CD4-positive, alpha-beta memory T cell (primary cell): ENCODE results near the gene EEF2KMT. TPM values are rescaled to one million over a fixed set of nuclear protein-coding genes. Genes with fewer than 3 reads are reported as not detected.
A peak's percentile ranks its signal among the peaks of the same experiment; 100 is the strongest.

ENCODE experiments used
- CTCF ChIA-PET: fragments of 350-600 bp; sonication (Branson Sonifier 250); formaldehyde crosslinking; loops from one replicate; lab custom pipeline; 2021; ENCODE audit warnings: inconsistent platforms; ENCODE audit not compliant: partially characterized antibody; lab: Charles Lee
- POLR2A ChIA-PET: fragments of 350-600 bp; sonication (Branson Sonifier 250); formaldehyde crosslinking; loops from one replicate; lab custom pipeline; 2021; ENCODE audit not compliant: partially characterized antibody; lab: Charles Lee
- DNase-seq, 5 donors: peaks; one replicate each; pipeline versions ENCODE4 v3.0.0 to v3.0.0-alpha.2; 2020 to 2022; ENCODE audit warnings: mixed read lengths in 1 of 5
- H3K27ac ChIP-seq: one replicate; pipeline ENCODE4 v1.7.0; 2013; ENCODE audit warnings: low read depth, low read length
- H3K27me3 ChIP-seq: 2 replicates; pipeline ENCODE4 v1.7.0; 2013; ENCODE audit warnings: mild to moderate bottlenecking, low read length, moderate library complexity; ENCODE audit not compliant: insufficient read depth
- H3K36me3 ChIP-seq: 2 replicates; pipeline ENCODE4 v1.7.0; 2013; ENCODE audit warnings: mild to moderate bottlenecking, low read length, moderate library complexity; ENCODE audit not compliant: insufficient read depth
- H3K4me1 ChIP-seq: 2 replicates; pipeline ENCODE4 v1.7.0; 2013; ENCODE audit warnings: mild to moderate bottlenecking, low read length, moderate library complexity; ENCODE audit not compliant: insufficient read depth
- H3K4me3 ChIP-seq, 2 donors: one replicate each; pipeline ENCODE4 v1.7.0; 2013; ENCODE audit warnings: low read length in 2 of 2, mild to moderate bottlenecking in 1 of 2
- H3K9me3 ChIP-seq, 2 donors: one replicate each; pipeline ENCODE4 v1.7.0; 2013; ENCODE audit warnings: low read length in 2 of 2, control low read depth in 1 of 2; ENCODE audit not compliant: control insufficient read depth in 1 of 2
- H3K27ac Mint-ChIP-seq, 7 donors: one replicate each; pipeline ENCODE4 v1.8.0; 2020 to 2021; ENCODE audit warnings: mixed read lengths in 7 of 7, mild to moderate bottlenecking in 6 of 7, inconsistent platforms in 3 of 7, moderate library complexity in 3 of 7
- H3K27me3 Mint-ChIP-seq, 2 donors: one replicate each; pipeline ENCODE4 v1.8.0; 2020 to 2021; ENCODE audit warnings: mixed read lengths in 2 of 2
- H3K36me3 Mint-ChIP-seq, 2 donors: one replicate each; pipeline ENCODE4 v1.8.0; 2020 to 2021; ENCODE audit warnings: mixed read lengths in 2 of 2, inconsistent platforms in 1 of 2, mild to moderate bottlenecking in 1 of 2
- H3K4me1 Mint-ChIP-seq, 4 donors: one replicate each; pipeline ENCODE4 v1.8.0; 2020 to 2021; ENCODE audit warnings: mixed read lengths in 4 of 4, mild to moderate bottlenecking in 1 of 4
- H3K4me3 Mint-ChIP-seq, 8 donors: one replicate each; pipeline ENCODE4 v1.8.0; 2020 to 2021; ENCODE audit warnings: mixed read lengths in 8 of 8, mild to moderate bottlenecking in 7 of 8, moderate library complexity in 6 of 8, inconsistent platforms in 3 of 8
- H3K9me3 Mint-ChIP-seq, 8 donors: one replicate each; pipeline ENCODE4 v1.8.0; 2020 to 2021; ENCODE audit warnings: mixed read lengths in 8 of 8, mild to moderate bottlenecking in 5 of 8, inconsistent platforms in 3 of 8, moderate library complexity in 1 of 8
- intact Hi-C: fragments of 100-400 bp; cut with micrococcal nuclease; formaldehyde crosslinking; loops from one replicate; pipeline ENCODE4 v1.15.1; 2023
- polyA plus RNA-seq, 2 donors: library from polyadenylated mRNA; unstranded; fragments of 300-500 nt; fragmentation: Illumina TruSeq; gene quantifications; one replicate each; pipeline ENCODE4 v1.2.3, GENCODE V29; 2021
- total RNA-seq, 2 experiments: library from RNA; stranded (reverse); gene quantifications; one replicate each; pipeline ENCODE4 v1.2.3, GENCODE V29; 2021

EEF2KMT gene
- total and polyA plus RNA-seq, 4 experiments from 2014 or later, result 6.1 to 19.7 (median 12.1) TPM

DNA sequence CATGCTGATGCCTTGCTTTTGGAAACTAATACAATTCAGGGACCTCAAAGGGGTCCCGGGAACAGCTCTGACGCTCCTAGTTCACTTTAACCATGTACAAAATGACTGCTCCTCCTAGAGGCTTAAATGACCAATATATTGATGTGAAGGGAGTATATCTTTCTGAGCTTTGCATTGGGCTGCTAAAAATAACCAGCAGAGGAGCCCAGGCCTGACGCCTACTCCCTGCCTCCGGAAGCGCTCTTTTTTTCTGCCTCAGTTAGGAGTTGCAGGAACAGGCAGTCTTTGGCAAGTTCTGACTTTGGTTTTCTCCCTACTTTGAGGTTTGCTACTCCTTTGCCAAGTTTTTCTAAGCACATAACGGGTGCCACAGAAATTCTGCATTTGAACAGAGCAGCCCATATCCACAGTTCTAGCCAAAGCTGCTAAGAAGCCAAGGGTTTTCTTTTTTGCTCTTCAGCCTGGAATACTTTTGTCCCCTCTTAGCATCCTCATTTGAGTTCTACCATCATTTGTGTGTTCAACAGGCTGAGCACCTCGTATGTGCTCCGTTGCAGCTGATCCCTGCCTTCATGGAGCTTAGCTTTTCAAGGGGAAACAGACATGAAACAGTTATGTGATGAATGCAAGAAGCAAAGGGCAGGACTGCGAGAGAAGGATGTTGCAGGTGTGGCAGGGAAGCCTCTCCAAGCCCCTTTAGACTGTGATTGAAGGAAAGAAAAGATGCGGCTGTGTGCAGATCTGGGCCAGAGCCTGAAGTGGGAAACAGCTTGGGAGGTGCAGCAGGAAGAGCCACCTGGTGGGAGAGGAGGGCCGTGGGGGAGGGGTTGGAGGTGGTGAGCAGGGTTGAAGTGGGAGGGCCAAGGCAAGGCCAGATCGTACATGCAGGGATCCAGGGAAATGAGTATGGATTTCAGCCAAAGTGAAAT lies 61.1 kb downstream of the EEF2KMT start:
- Mint-ChIP-seq H3K36me3 (peaks cover 0 to 7% of the 10 kb centered on the region in 2 donors), H3K4me1 (peaks cover 12 to 31% (median 15%) of the 10 kb centered on the region in 4 donors), H3K9me3 (no peaks in the 10 kb centered on the region), H3K27me3 (no peaks in the 10 kb centered on the region), H3K4me3 (no peak overlapping the region), H3K27ac (peak overlapping the region in 3 of 7 donors; percentile 22 to 66 (median 32))
- H3K27ac ChIP-seq, result no peak overlapping the region
- H3K36me3 ChIP-seq, result no peaks in the 10 kb centered on the region
- H3K4me1 ChIP-seq, result peaks cover 16% of the 10 kb centered on the region
- H3K27me3 ChIP-seq, result no peaks in the 10 kb centered on the region
- intact Hi-C loops, result no loop called here
- CTCF ChIA-PET, result no interaction called here
- no peaks in the 10 kb centered on the region for H3K9me3 ChIP-seq
- POLR2A ChIA-PET, result no interaction called here
- no peak overlapping the region for H3K4me3 ChIP-seq
- no peak for DNase-seq

- no peaks in the 10 kb centered on the region for H3K9me3 Mint-ChIP-seq
- H3K4me3 Mint-ChIP-seq, result peak overlapping the region in 4 of 8 donors; percentile 20 to 38 (median 28)
- Histone ChIP-seq H3K4me3 (no peak overlapping the region), H3K36me3 (no peaks in the 10 kb centered on the region), H3K9me3 (no peaks in the 10 kb centered on the region), H3K27ac (no peak overlapping the region), H3K27me3 (no peaks in the 10 kb centered on the region), H3K4me1 (peaks cover 16% of the 10 kb centered on the region)
- peak overlapping the region in 2 of 7 donors; percentile 29 to 32 for H3K27ac Mint-ChIP-seq
- POLR2A ChIA-PET, result no interaction called here
- H3K27me3 Mint-ChIP-seq, result no peaks in the 10 kb centered on the region
- intact Hi-C loops, result no loop called here
- H3K36me3 Mint-ChIP-seq, result peaks cover 0 to 9% of the 10 kb centered on the region in 2 donors
- peaks cover 12 to 32% (median 15%) of the 10 kb centered on the region in 4 donors for H3K4me1 Mint-ChIP-seq
- CTCF ChIA-PET, result no interaction called here
- no peak for DNase-seq
Measured at GRCh38 chr16:5035909-5036227, 61.7 kb downstream of the EEF2KMT start.

Other genes with a start within 250 kb of the EEF2KMT start
- not detected for gene PPL, start 160.6 kb downstream of the EEF2KMT start, total RNA-seq
- under 1 TPM in 1 of 2 donors, not detected in 1; 0.39 TPM for gene PPL, start 160.6 kb downstream of the EEF2KMT start, polyA plus RNA-seq
- gene SEC14L5, start 139.5 kb downstream of the EEF2KMT start, total RNA-seq, result not detected
- not detected for gene SEC14L5, start 139.5 kb downstream of the EEF2KMT start, polyA plus RNA-seq
- 10 to 100 TPM; 30.7 to 33.2 TPM for gene NAGPA, start 63.9 kb downstream of the EEF2KMT start, total RNA-seq
- 10 to 100 TPM; 32.2 to 36.8 TPM for gene NAGPA, start 63.9 kb downstream of the EEF2KMT start, polyA plus RNA-seq
- not detected for gene C16orf89, start 31.8 kb downstream of the EEF2KMT start, total RNA-seq
- not detected for gene C16orf89, start 31.8 kb downstream of the EEF2KMT start, polyA plus RNA-seq
- 10 to 100 TPM; 23.5 to 28.1 TPM for gene ALG1, start 26.0 kb downstream of the EEF2KMT start, total RNA-seq
- 10 to 100 TPM; 27.3 to 34.0 TPM for gene ALG1, start 26.0 kb downstream of the EEF2KMT start, polyA plus RNA-seq